GM20000 (cell line): ENCODE results near the gene PRKG1.

Experiments
- DNase-seq: peaks from one replicate; pipeline ENCODE4 v3.0.0; 2012; ENCODE audit warnings: low spot score
- TF ChIP-seq, protein P1 (sequence below): IDR thresholded peaks from 2 replicates; pipeline ENCODE4 v1.5.1; 2012; ENCODE audit warnings: mild to moderate bottlenecking, control low read depth; ENCODE audit errors: extremely low read depth, missing control alignments

Gene PRKG1

DNA sequence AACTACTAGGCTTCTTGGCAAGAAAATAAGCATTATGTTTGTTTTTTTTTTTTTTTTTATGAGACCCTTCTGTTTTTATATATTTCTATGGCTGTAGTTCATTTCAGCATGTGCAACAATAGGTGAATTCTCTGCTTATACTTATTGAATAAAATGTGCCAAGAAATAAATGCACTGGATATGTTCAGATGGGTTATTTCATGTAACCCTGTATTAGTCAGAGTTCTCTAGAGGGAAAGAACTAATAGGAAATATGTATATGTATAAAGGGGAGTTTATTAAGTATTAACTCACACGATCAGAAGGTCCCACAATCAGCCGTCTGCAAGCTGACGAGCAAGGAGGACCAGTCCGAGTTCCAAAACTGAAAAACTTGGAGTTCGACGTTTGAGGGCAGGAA, 332.3 kb downstream of the PRKG1 start:
- DNase-seq: no peak
- TF ChIP-seq, protein P1, sequence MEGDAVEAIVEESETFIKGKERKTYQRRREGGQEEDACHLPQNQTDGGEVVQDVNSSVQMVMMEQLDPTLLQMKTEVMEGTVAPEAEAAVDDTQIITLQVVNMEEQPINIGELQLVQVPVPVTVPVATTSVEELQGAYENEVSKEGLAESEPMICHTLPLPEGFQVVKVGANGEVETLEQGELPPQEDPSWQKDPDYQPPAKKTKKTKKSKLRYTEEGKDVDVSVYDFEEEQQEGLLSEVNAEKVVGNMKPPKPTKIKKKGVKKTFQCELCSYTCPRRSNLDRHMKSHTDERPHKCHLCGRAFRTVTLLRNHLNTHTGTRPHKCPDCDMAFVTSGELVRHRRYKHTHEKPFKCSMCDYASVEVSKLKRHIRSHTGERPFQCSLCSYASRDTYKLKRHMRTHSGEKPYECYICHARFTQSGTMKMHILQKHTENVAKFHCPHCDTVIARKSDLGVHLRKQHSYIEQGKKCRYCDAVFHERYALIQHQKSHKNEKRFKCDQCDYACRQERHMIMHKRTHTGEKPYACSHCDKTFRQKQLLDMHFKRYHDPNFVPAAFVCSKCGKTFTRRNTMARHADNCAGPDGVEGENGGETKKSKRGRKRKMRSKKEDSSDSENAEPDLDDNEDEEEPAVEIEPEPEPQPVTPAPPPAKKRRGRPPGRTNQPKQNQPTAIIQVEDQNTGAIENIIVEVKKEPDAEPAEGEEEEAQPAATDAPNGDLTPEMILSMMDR: no peak

DNA sequence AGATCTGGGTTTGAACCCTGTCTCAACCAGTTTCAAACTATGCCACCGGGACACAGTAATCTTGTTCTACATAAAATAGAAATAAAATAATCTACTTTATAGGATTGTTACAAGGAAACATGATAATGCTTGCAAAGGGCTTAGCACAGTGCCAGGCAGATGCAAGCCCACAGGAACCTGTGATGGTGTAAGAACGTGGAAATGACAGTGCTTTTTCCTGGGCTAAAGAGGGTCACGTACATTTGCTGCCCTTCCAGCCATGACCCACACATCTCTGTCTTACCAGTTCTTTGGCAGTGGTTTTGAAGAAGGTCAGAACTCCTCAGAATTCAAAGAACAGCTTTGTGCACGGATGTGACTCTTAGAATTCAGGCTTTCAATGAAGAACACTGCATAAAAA, 342.2 kb downstream of the PRKG1 start:
- DNase-seq: no peak
- TF ChIP-seq, protein P1: no peak

DNA sequence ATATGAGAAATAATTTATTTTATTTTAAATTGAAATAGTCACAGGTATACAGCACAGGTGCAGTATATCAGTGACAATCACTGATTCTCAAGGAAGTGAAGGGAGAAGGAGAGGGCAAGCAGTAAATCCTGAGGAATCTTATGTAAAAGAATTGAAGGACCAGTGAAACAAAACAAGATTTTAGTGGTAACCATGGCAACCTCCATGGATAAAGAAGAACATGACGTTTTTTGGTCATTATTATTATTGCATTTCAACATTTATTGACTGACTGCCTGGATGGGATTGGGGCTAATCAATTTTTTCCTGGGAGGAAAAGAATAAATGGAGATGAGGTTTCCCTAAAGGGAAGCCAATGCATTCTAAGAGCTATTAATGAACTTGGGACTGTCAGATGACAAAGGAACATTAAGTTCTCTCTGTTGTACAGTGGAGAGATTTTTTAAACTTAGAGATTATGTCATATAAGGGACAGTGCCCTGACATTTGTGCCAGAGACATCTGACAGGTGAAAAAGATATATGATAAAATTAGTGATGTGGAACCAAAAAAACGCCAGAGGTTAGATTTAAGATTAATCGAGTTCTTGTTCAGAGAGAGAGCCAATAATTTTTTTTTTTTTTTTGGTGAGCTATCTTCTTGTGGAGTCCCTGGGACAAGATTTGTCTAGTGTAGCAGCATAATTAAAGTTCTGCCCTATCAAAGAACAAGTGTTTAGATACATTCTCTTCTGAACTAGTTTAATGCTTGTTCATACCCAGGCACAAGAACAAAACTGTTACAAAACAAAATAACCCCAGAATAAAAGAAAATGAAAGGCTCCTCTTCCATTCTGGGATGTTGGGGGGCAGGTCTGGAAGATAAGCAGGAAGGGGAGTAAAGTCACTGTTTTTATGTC, 345.2 kb downstream of the PRKG1 start:
- TF ChIP-seq, protein P1: no peak
- DNase-seq: no peak

DNA sequence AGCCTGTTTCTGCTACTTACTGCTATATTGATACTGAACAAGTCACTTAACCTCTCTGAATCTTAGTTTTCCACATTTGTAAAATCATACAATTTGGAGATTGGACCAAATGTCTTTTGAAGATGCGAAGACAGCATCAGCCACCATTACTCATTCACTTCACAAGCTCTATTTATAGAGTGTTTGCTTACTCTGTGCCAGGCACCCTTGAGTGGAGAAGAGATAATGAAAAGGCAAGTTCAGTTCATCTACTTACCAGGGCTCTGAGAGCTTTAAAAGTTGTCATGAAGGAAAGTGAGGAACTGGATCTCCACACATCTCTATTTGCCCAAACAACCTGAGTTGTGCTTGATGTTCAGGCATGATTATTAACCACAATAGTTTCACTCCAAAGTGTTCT, 347.6 kb downstream of the PRKG1 start:
- TF ChIP-seq, protein P1: no peak
- no peak for DNase-seq

DNA sequence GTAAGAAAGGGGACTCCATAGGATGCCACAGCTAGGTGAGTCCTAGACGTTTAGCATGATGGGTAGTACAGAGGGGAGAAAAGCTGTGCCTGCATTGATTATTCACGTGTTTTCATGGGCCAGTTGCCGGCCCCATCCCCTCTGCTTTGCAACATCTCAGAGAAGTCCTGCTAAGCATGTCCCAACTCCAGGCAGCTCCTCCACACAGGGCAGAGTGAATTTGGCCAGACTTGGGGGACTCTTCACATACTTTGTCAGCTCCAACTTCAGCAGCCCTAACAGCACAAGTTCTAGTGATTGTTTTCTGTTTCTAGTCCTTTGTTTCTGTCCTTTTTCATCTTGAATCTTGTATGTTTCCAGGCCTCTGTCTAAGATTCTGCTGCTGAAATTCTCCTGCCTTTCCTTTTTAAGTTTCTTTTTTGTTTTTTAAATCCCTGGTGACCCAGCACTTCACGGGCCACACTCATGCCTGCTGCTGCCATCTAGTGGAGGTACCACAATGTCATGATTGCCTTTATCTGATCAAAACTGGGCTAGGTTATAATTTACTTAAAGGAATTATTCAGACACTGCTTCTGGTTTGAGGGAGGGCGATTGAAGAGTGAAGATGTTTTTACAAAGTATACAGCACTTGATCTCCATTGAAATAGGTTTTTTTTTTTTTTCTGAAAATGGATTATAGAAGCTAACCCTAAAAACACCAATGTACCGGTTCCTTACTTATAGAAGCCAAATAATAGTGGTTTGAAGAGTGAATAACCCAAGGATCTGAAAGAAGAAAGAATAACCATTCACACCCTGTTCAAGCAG, 348.2 kb downstream of the PRKG1 start:
- peak; percentile 27 for DNase-seq
- TF ChIP-seq, protein P1: peak; percentile 79

DNA sequence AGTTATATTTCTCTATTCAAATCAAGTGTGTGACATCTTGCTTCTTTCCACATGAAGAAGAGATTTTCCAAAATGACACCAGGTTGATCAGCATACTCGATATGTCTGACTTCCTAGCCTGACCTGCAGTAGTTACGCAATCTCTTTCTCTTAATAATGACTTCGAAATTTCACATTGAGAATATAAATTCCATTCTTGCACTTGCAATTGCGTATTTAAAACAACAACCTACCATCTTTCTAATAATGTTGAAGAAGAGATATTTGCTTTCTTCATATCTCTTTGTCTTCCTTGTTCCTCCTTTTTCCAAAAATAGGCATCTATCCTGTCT, 348.8 kb downstream of the PRKG1 start:
- TF ChIP-seq, protein P1: no peak
- DNase-seq: no peak

DNA sequence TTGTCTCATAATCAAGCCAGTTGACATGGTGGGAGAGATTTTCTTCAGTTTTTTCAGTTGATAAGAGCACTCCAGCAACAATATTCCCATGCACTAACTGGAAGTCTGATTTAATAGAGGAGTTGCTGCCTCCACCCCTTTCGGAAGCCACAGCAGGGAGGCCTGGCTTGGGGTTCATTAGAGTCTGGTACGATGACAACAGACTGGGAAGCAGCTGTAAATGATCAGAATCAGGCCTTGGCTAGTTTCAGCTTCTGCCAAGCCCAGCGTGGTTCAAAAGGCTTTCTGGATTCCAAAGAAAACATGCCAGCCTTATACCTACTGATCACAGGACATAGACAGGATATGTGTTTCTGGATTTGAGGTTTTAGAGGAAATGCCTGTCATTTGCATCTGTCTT, 351.1 kb downstream of the PRKG1 start:
- TF ChIP-seq, protein P1: no peak
- no peak for DNase-seq
